ENCODE results near the gene TXNDC17. TPM values are rescaled to one million over a fixed set of nuclear protein-coding genes. Genes with fewer than 3 reads are reported as not detected.
A peak's percentile ranks its signal among the peaks of the same experiment; 100 is the strongest.

The TXNDC17 gene
- total RNA-seq, 1 donor from 2014 or later: 92.7 TPM

- intact Hi-C loops (cut with micrococcal nuclease): no loop called here
Measured at GRCh38 chr17:6610011-6610410, 30.8 kb upstream of the TXNDC17 start.

GRCh38 chr17:6611231-6611630 lies 29.6 kb upstream of the TXNDC17 start:
- no peaks in the 10 kb centered on the region for H3K4me1 Mint-ChIP-seq (ENCODE audit: low read depth)
- no peaks in the 10 kb centered on the region for H3K27me3 Mint-ChIP-seq (ENCODE audit: low read depth)
- H3K9me3 Mint-ChIP-seq: no peaks in the 10 kb centered on the region
- H3K27ac Mint-ChIP-seq: no peak overlapping the region
- H3K36me3 Mint-ChIP-seq (ENCODE audit: low read depth): peaks cover 47% of the 10 kb centered on the region
- no peak for DNase-seq (ENCODE audit: low spot score)
- no peak overlapping the region for H3K4me3 Mint-ChIP-seq (ENCODE audit: low read depth)
- intact Hi-C loops (cut with micrococcal nuclease): no loop called here

More at GRCh38 chr17:6610011-6610410, 30.8 kb upstream of the TXNDC17 start:
- H3K4me3 Mint-ChIP-seq (ENCODE audit: low read depth): no peak overlapping the region
- H3K36me3 Mint-ChIP-seq (ENCODE audit: low read depth): peaks cover 50% of the 10 kb centered on the region
- H3K27ac Mint-ChIP-seq: no peak overlapping the region
- H3K4me1 Mint-ChIP-seq (ENCODE audit: low read depth): no peaks in the 10 kb centered on the region
- DNase-seq (ENCODE audit: low spot score): no peak
- H3K9me3 Mint-ChIP-seq: no peaks in the 10 kb centered on the region
- H3K27me3 Mint-ChIP-seq (ENCODE audit: low read depth): no peaks in the 10 kb centered on the region

- Mint-ChIP-seq H3K4me3 (ENCODE audit: low read depth) (no peak overlapping the region), H3K36me3 (ENCODE audit: low read depth) (peaks cover 41% of the 10 kb centered on the region), H3K27me3 (ENCODE audit: low read depth) (no peaks in the 10 kb centered on the region), H3K27ac (no peak overlapping the region), H3K4me1 (ENCODE audit: low read depth) (no peaks in the 10 kb centered on the region), H3K9me3 (no peaks in the 10 kb centered on the region)
- no peak for DNase-seq (ENCODE audit: low spot score)
- intact Hi-C loops (cut with micrococcal nuclease): no loop called here
Measured at GRCh38 chr17:6623941-6624340, 16.9 kb upstream of the TXNDC17 start.

- intact Hi-C loops (cut with micrococcal nuclease): no loop called here
- Mint-ChIP-seq H3K36me3 (ENCODE audit: low read depth) (peaks cover 42% of the 10 kb centered on the region), H3K27ac (no peak overlapping the region), H3K27me3 (ENCODE audit: low read depth) (no peaks in the 10 kb centered on the region), H3K4me1 (ENCODE audit: low read depth) (peaks cover 3% of the 10 kb centered on the region), H3K4me3 (ENCODE audit: low read depth) (no peak overlapping the region), H3K9me3 (no peaks in the 10 kb centered on the region)
- no peak for DNase-seq (ENCODE audit: low spot score)
Measured at GRCh38 chr17:6626616-6627015, 14.2 kb upstream of the TXNDC17 start.

GRCh38 chr17:6627019-6627418 lies 13.8 kb upstream of the TXNDC17 start:
- H3K4me1 Mint-ChIP-seq (ENCODE audit: low read depth): peaks cover 3% of the 10 kb centered on the region
- intact Hi-C loops (cut with micrococcal nuclease): no loop called here
- no peak for DNase-seq (ENCODE audit: low spot score)
- H3K4me3 Mint-ChIP-seq (ENCODE audit: low read depth): no peak overlapping the region
- peaks cover 42% of the 10 kb centered on the region for H3K36me3 Mint-ChIP-seq (ENCODE audit: low read depth)
- H3K9me3 Mint-ChIP-seq: no peaks in the 10 kb centered on the region
- H3K27ac Mint-ChIP-seq: no peak overlapping the region
- no peaks in the 10 kb centered on the region for H3K27me3 Mint-ChIP-seq (ENCODE audit: low read depth)

- Mint-ChIP-seq H3K27ac (no peak overlapping the region), H3K4me3 (ENCODE audit: low read depth) (no peak overlapping the region), H3K9me3 (no peaks in the 10 kb centered on the region), H3K4me1 (ENCODE audit: low read depth) (peaks cover 3% of the 10 kb centered on the region), H3K27me3 (ENCODE audit: low read depth) (no peaks in the 10 kb centered on the region), H3K36me3 (ENCODE audit: low read depth) (peaks cover 54% of the 10 kb centered on the region)
- intact Hi-C loops (cut with micrococcal nuclease): no loop called here
- no peak for DNase-seq (ENCODE audit: low spot score)
Measured at GRCh38 chr17:6630390-6630789, 10.5 kb upstream of the TXNDC17 start.

- Mint-ChIP-seq H3K9me3 (no peaks in the 10 kb centered on the region), H3K27me3 (ENCODE audit: low read depth) (no peaks in the 10 kb centered on the region), H3K36me3 (ENCODE audit: low read depth) (peaks cover 44% of the 10 kb centered on the region), H3K4me3 (ENCODE audit: low read depth) (no peak overlapping the region), H3K27ac (no peak overlapping the region), H3K4me1 (ENCODE audit: low read depth) (peaks cover 3% of the 10 kb centered on the region)
- intact Hi-C loops (cut with micrococcal nuclease): no loop called here
- no peak for DNase-seq (ENCODE audit: low spot score)
Measured at GRCh38 chr17:6632530-6632929, 8.3 kb upstream of the TXNDC17 start.

GRCh38 chr17:6633263-6633662 lies 7.6 kb upstream of the TXNDC17 start:
- H3K4me3 Mint-ChIP-seq (ENCODE audit: low read depth): no peak overlapping the region
- no peak overlapping the region for H3K27ac Mint-ChIP-seq
- H3K9me3 Mint-ChIP-seq: no peaks in the 10 kb centered on the region
- peaks cover 8% of the 10 kb centered on the region for H3K4me1 Mint-ChIP-seq (ENCODE audit: low read depth)
- H3K27me3 Mint-ChIP-seq (ENCODE audit: low read depth): no peaks in the 10 kb centered on the region
- peaks cover 38% of the 10 kb centered on the region for H3K36me3 Mint-ChIP-seq (ENCODE audit: low read depth)
- DNase-seq (ENCODE audit: low spot score): no peak
- intact Hi-C loops (cut with micrococcal nuclease): no loop called here

- no peaks in the 10 kb centered on the region for H3K27me3 Mint-ChIP-seq (ENCODE audit: low read depth)
- H3K9me3 Mint-ChIP-seq: no peaks in the 10 kb centered on the region
- peaks cover 17% of the 10 kb centered on the region for H3K4me1 Mint-ChIP-seq (ENCODE audit: low read depth)
- H3K27ac Mint-ChIP-seq: no peak overlapping the region
- H3K4me3 Mint-ChIP-seq (ENCODE audit: low read depth): no peak overlapping the region
- intact Hi-C loops (cut with micrococcal nuclease): no loop called here
- DNase-seq (ENCODE audit: low spot score): no peak
- peaks cover 32% of the 10 kb centered on the region for H3K36me3 Mint-ChIP-seq (ENCODE audit: low read depth)
Measured at GRCh38 chr17:6636105-6636504, 4.8 kb upstream of the TXNDC17 start.

GRCh38 chr17:6636616-6637457 lies 4.0 kb upstream of the TXNDC17 start:
- no peak overlapping the region for H3K4me3 Mint-ChIP-seq (ENCODE audit: low read depth)
- H3K27ac Mint-ChIP-seq: no peak overlapping the region
- H3K27me3 Mint-ChIP-seq (ENCODE audit: low read depth): no peaks in the 10 kb centered on the region
- no peaks in the 10 kb centered on the region for H3K9me3 Mint-ChIP-seq
- intact Hi-C loops (cut with micrococcal nuclease): no loop called here
- H3K36me3 Mint-ChIP-seq (ENCODE audit: low read depth): peaks cover 32% of the 10 kb centered on the region
- peaks cover 21% of the 10 kb centered on the region for H3K4me1 Mint-ChIP-seq (ENCODE audit: low read depth)
- no peak for DNase-seq (ENCODE audit: low spot score)

- no peaks in the 10 kb centered on the region for H3K27me3 Mint-ChIP-seq (ENCODE audit: low read depth)
- H3K27ac Mint-ChIP-seq: no peak overlapping the region
- no peaks in the 10 kb centered on the region for H3K9me3 Mint-ChIP-seq
- no peak for DNase-seq (ENCODE audit: low spot score)
- H3K4me3 Mint-ChIP-seq (ENCODE audit: low read depth): no peak overlapping the region
- H3K36me3 Mint-ChIP-seq (ENCODE audit: low read depth): peaks cover 34% of the 10 kb centered on the region
- intact Hi-C loops (cut with micrococcal nuclease): no loop called here
- H3K4me1 Mint-ChIP-seq (ENCODE audit: low read depth): peaks cover 26% of the 10 kb centered on the region
Measured at GRCh38 chr17:6637458-6637840, 3.4 kb upstream of the TXNDC17 start.

GRCh38 chr17:6638046-6638908 lies 2.6 kb upstream of the TXNDC17 start:
- H3K9me3 Mint-ChIP-seq: no peaks in the 10 kb centered on the region
- H3K27ac Mint-ChIP-seq: no peak overlapping the region
- peaks cover 34% of the 10 kb centered on the region for H3K36me3 Mint-ChIP-seq (ENCODE audit: low read depth)
- H3K4me3 Mint-ChIP-seq (ENCODE audit: low read depth): peak overlapping the region; percentile 62
- no peak for DNase-seq (ENCODE audit: low spot score)
- H3K4me1 Mint-ChIP-seq (ENCODE audit: low read depth): peaks cover 33% of the 10 kb centered on the region
- intact Hi-C loops (cut with micrococcal nuclease): no loop called here
- no peaks in the 10 kb centered on the region for H3K27me3 Mint-ChIP-seq (ENCODE audit: low read depth)

- intact Hi-C loops (cut with micrococcal nuclease): no loop called here
- no peaks in the 10 kb centered on the region for H3K9me3 Mint-ChIP-seq
- H3K27ac Mint-ChIP-seq: no peak overlapping the region
- DNase-seq (ENCODE audit: low spot score): no peak
- H3K36me3 Mint-ChIP-seq (ENCODE audit: low read depth): peaks cover 35% of the 10 kb centered on the region
- H3K4me3 Mint-ChIP-seq (ENCODE audit: low read depth): peak overlapping the region; percentile 90
- peaks cover 40% of the 10 kb centered on the region for H3K4me1 Mint-ChIP-seq (ENCODE audit: low read depth)
- H3K27me3 Mint-ChIP-seq (ENCODE audit: low read depth): no peaks in the 10 kb centered on the region
Measured at GRCh38 chr17:6639014-6639585, 1.8 kb upstream of the TXNDC17 start.
